Renal pelvis (tissue), 4 donors: ENCODE data around the gene OSTC. TPM values are rescaled to one million over a fixed set of nuclear protein-coding genes. Genes with fewer than 3 reads are reported as not detected.
"Not testable (repeated sequence)": the region's sequence is repeated elsewhere in the genome, so short reads cannot be mapped to it uniquely, and the experiment has no call there.

Experiments used
- DNase-seq: peaks from one replicate; pipeline ENCODE4 v3.0.0-alpha.2; 2013
- polyA plus RNA-seq, 3 donors: library from polyadenylated mRNA; unstranded; fragments of 120-200 nt; gene quantifications; one replicate each; pipeline ENCODE4 v1.2.1, GENCODE V29; 2013; ENCODE audit not compliant: insufficient read length in 3 of 3

OSTC gene
- polyA plus RNA-seq, 3 donors, result 220 to 250 (median 222) TPM

DNA sequence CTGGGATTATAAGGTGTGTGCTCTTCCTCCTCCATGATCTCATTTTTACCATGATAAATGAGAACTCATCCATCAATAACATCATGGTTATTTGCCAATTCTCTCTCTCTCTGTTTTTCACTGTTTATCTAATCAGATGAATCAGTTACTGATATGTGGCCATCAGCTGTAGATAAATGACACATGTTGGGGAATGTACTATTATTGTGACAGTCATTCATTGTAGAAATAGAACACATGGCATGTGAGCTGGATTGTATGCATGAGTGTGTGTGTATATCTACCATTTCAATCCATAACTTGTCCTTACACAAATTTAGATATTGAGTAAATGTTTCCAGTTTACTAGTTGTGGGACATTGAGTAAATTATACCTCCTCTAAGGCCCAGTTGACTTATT lies 53.0 kb downstream of the OSTC start:
- DNase-seq, result no peak

GRCh38 chr4:108703966-108704365 lies 53.6 kb downstream of the OSTC start:
- DNase-seq, result no peak

DNA sequence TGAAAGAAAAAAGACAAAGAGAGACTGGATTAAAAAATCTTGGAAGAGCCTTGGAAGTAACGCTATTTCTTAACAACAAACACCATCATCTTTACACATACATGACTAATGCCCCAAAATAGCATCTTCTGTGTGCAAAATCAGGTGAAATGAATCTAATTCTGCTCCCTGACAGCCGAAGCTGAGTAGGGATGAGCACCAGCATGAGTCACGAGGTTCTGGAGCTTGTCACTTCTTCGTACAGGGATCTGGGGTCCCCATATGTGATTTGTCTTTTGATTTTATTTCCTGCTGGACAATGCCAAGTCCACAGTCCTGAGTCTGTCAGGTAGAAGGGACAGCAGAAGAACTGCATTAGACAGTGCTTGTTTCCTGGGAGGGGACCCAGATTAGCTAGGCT lies 55.9 kb downstream of the OSTC start:
- DNase-seq, result no peak

DNA sequence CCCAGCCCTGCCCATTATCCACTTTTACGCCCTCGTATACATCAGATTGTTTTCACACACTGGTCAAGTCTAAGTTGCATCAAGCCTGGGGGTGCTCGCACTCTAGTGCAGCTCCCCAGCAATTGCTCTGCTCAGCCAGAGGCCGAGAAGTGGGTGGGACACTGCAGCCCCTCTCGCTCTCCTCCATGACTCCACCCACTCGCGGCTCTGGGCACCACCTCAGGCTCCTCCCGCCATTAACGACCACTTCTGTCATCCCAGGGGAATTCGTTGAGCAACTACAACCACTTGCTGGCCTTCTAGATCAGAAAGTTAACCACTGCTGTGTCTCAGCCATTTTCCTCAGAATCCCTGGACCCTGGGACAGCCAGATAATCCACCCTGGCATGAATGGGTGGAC lies 58.8 kb downstream of the OSTC start:
- DNase-seq, result no peak

GRCh38 chr4:108709722-108710121 lies 59.3 kb downstream of the OSTC start:
- DNase-seq, result no peak

DNA sequence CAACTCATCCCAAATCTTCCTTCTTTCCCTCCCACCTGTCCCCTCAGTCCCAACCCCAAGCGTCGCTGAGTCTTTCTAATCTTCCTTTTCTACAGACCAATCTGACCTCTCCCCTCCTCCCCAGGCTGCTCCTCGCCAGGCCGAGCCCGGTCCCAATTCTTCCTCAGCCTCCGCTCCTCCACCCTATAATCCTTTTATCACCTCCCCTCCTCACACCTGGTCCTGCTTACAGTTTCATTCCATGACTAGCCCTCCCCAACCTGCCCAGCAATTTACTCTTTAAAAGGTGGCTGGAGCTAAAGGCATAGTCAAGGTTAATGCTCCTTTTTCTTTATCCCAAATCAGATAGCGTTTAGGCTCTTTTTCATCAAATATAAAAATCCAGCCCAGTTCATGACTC lies 60.2 kb downstream of the OSTC start:
- DNase-seq, result not testable (repeated sequence)

DNA sequence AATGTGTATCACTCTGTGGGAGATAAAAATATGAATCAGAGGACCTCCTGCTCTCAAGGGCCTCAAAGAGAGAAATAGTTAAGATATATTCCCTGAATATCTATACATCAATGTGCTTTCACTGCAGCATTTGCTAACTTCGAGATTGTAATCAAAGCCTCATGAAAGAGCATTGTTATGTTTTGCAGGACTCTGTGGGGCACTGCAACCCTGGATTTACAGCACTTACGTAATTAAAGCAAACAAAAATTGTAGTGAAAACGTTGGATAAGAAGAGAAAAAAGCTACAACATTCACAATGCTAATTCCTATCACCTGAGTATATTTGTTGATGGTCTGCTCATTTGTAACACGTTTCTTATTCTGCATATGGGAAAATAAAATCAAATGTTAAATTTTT lies 64.5 kb downstream of the OSTC start:
- DNase-seq, result no peak

GRCh38 chr4:108716340-108716739 lies 65.9 kb downstream of the OSTC start:
- DNase-seq, result no peak

GRCh38 chr4:108717386-108717785 lies 67.0 kb downstream of the OSTC start:
- no peak for DNase-seq

Other genes with a start within 250 kb of the OSTC start
- 1,000 to 10,000 TPM; 1,872 to 2,120 (median 1,988) TPM for gene RPL34, start 30.0 kb upstream of the OSTC start, polyA plus RNA-seq
- gene ETNPPL, start 112.5 kb downstream of the OSTC start, polyA plus RNA-seq, result under 1 TPM; 0.10 to 0.47 (median 0.18) TPM